H4 (cell line): ENCODE results near the gene ILF2. TPM values are rescaled to one million over a fixed set of nuclear protein-coding genes. Genes with fewer than 3 reads are reported as not detected.
"Not testable (repeated sequence)": the region's sequence is repeated elsewhere in the genome, so short reads cannot be mapped to it uniquely, and the experiment has no call there.

Source experiments
- DNase-seq: peaks from one replicate; pipeline ENCODE4 v3.0.0-alpha.2; 2015; ENCODE audit warnings: low spot score
- total RNA-seq: library from RNA; depleted of rRNA; stranded (reverse); fragments of >200 nt; shearing (Covaris generic); gene quantifications from 2 replicates; pipeline ENCODE4 v1.2.3, GENCODE V29; 2014

The ILF2 gene
- total RNA-seq, 1 experiment from 2014 or later = 420 TPM

GRCh38 chr1:153649137-153649862 is 21.5 kb downstream of the ILF2 start:
- DNase-seq = no peak

DNA sequence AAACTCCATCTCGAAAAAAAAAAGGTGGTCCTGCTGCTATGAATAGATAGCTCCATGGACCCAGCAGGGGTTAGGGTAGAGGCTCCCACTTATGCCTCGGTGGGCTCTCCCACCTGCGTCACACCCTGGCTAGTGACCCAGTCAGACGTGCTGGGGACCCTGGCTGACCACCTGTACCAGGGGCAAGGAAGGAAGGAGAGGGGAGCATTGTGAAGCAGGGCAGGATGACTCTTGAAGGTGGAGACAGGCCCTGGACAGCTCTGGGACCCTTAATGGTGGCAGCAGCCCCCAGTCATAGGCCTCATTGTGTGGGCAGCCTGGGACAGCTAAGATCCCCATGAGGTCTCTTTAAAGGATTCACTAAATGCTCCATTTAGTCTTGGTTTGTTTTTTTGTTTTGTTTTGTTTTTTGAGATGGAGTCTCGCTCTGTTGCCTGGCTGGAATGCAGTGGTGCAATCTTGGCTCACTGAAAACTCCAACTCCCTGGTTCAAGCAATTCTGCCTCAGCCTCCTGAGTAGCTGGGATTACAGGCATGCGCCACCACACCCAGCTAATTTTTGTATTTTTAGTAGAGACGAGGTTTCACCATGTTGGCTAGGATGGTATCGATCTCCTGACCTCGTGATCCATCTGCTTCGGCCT is 22.7 kb downstream of the ILF2 start:
- DNase-seq = no peak

- no peak for DNase-seq
These were observed 23.5 kb downstream of the ILF2 start for GRCh38 chr1:153647346-153647714.

DNA sequence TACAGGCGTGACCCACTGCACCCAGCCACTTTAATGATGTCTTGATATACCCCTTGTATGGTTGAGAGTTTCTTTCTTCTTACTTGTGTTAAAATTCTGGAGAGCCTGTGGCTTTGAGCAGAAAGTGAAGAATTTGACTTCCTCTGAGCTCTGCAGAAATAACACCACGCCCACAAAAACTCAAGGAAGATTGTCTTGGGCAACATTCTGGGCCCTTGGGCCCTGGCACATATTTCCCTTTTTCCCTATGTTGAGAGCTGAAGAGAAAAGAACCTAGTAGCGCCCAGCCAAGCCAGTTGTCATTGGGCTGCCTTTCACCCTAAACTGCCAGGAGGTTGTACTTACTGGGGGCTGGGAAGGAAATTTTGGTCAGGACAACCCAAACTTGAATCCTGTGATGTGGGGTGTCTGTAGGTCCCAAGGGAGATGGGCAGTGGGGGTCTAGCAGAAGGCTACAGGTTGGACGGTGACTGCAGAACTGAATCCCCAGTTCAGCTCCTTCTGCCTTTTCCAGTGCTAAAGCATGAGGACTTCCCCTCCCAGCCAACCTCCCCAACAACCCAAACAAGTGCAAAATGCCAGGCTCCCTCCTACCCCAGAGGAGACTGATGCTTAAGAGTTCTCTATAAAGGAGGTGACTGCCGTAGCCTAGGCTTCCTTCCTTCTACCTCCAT is 24.0 kb downstream of the ILF2 start:
- DNase-seq = no peak

- DNase-seq = no peak
These were observed 27.0 kb downstream of the ILF2 start for GRCh38 chr1:153643816-153644215.

- DNase-seq = no peak
These were observed 27.7 kb downstream of the ILF2 start for GRCh38 chr1:153643100-153643499.

GRCh38 chr1:153642161-153642560 is 28.6 kb downstream of the ILF2 start:
- no peak for DNase-seq

- no peak for DNase-seq
These were observed 29.9 kb downstream of the ILF2 start for GRCh38 chr1:153640861-153641260.

- not testable (repeated sequence) for DNase-seq
These were observed 30.6 kb downstream of the ILF2 start for GRCh38 chr1:153640213-153640612.

DNA sequence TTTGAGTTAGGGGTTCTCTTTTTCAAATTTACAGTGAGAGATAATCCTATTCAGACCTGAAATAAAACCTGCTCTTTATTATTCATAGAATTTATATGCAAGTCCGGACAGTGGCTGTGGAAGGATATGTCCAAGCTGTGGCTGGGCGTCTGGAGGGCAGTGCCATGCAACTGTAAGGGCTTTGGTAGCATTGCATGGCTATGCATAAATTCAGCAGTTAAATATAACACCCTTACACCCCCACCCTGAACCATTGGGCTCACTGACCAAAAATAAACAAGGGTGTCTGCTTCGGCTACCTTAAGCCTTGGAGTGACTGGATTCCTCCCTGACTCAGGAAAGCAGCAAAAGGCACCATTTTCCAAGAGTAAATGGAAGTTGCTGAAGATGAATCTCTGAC is 31.5 kb downstream of the ILF2 start:
- DNase-seq = no peak

- DNase-seq = no peak
These were observed 32.5 kb downstream of the ILF2 start for GRCh38 chr1:153638261-153638660.

DNA sequence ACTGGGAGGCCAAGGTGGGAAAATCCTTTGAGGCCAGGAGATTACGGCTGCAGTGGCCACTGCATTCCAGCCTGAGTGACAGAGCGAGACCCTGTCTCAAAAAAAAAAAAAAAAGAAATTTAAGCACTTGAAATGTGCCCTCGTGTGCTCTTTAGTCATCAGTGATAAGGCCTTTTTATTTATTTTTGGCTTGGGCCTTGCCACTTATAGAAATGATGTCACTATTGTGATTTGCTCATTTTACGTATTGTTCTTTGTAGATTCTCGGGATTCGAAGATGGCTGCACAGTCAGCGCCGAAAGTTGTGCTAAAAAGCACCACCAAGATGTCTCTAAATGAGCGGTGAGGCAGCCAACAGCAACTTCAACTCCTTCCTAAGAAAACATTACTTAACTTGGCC is 34.5 kb downstream of the ILF2 start:
- no peak for DNase-seq

DNA sequence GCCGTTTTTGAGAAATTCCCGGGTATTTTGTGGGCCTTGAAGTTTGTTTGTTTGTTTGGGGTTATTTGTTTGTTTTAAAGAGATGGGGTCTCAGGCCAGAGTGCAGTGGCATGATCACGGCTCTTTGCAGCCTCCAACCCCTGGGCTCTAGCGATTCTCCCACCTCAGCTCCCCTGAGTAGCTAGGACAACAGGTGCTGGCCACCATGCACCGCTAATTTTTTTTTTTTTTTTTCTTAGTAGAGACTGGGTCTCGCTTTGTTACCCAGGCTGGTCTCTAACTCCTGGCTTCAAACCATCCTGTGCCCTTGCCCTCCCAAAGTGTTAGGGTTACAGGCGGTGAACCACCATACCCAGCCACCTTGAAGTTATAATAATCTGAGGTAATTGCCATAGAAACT is 34.9 kb downstream of the ILF2 start:
- DNase-seq = no peak

- DNase-seq = peak; percentile 98
These were observed 36.8 kb downstream of the ILF2 start, which contains the start of gene CHTOP for GRCh38 chr1:153633754-153634665. Gene CHTOP (plus strand): TSS chr1:153634066. CDS start chr1:153636589, 2,523 bp downstream.

GRCh38 chr1:153633161-153633753 is 37.5 kb downstream of the ILF2 start:
- no peak for DNase-seq

- no peak for DNase-seq
These were observed 39.5 kb downstream of the ILF2 start for GRCh38 chr1:153631047-153632022.

- DNase-seq = no peak
These were observed 40.4 kb downstream of the ILF2 start for GRCh38 chr1:153630384-153630783.

- DNase-seq = no peak
These were observed 40.8 kb downstream of the ILF2 start for GRCh38 chr1:153629971-153630370.

GRCh38 chr1:153629343-153629665 is 41.5 kb downstream of the ILF2 start:
- DNase-seq = no peak

DNA sequence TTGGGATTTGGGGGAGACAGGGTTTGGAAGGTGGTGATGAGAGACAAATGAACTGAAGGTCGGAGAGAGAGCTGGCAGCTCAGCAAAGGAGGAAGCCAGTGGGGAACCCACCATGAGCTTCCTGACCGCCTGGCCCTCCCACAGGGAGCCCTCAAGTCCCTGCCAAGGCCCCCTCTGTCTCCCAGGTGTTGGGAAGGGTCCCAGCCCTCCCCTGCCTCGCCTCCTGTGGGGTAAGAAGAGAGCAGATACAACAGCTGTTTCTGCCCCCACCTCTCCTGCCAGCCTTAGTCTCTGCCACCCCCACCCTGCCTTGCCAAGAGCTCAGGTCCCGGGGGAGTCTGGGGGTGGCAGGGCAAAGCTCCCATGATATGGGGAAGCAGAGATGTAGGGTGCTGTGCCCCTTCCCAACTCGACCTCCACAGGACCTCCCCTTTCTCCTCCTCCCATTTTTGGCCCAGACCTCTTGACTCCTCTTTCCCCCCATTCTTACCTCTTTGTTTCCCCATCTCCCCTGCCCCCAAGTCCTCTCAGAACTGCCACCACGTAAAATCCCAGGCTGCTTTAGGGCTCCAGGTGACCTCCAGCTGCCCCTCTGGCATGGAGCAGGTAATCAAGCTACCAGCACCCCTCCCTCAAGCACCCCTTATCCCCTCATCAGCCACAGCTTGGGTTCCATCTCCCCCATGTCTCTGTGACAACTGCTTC is 42.0 kb downstream of the ILF2 start:
- no peak for DNase-seq
